ENCODE results near the gene CDCA7L.
"Not testable (repeated sequence)": the region's sequence is repeated elsewhere in the genome, so short reads cannot be mapped to it uniquely, and the experiment has no call there.

The CDCA7L gene

DNA sequence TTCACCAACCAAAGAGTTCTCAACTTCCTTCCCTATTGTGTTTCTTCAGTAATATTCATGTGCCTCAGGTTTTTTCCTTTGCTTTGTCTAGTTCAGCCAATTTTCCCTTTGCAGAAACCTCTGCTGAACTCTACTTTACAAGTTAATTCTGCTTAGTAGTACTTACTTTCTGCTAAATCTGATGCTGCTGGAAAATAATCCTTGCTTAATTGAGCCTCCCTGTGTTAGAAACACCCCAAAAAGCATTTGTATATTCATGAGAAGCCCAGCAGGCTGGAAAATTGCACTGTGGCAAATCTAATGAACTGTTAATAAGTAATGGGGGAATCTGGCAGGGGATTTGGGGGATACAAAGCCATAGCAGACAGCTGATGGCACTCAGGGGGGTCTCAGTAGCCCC is 78.5 kb downstream of the CDCA7L start:
- Histone ChIP-seq H3K27me3 (replicated peaks; ENCODE audit: insufficient read depth, low read length) (no peaks in the 10 kb centered on the region), H3K9ac (ENCODE audit: low read length) (no peak overlapping the region), H3K27ac (ENCODE audit: low read length) (no peak overlapping the region), H3F3A (ENCODE audit: insufficient read depth, low read length) (no peaks in the 10 kb centered on the region), H3K79me2 (ENCODE audit: low read length) (no peaks in the 10 kb centered on the region), H3K4me3 (ENCODE audit: low read length) (no peak overlapping the region), H4K20me1 (ENCODE audit: insufficient read depth, low read length) (no peaks in the 10 kb centered on the region), H3K4me2 (ENCODE audit: low read depth, low read length) (no peak overlapping the region), H2AFZ (ENCODE audit: low read length) (no peak overlapping the region), H3K9me3 (replicated peaks; ENCODE audit: insufficient read depth, low read length) (no peaks in the 10 kb centered on the region), H3K4me1 (ENCODE audit: low read length) (no peaks in the 10 kb centered on the region), H3K9me2 (replicated peaks; ENCODE audit: insufficient read depth, low read length) (no peaks in the 10 kb centered on the region), H3K36me3 (replicated peaks; ENCODE audit: insufficient read depth, low read length) (no peaks in the 10 kb centered on the region)
- DNase-seq: no peak
- TF ChIP-seq, protein P1, sequence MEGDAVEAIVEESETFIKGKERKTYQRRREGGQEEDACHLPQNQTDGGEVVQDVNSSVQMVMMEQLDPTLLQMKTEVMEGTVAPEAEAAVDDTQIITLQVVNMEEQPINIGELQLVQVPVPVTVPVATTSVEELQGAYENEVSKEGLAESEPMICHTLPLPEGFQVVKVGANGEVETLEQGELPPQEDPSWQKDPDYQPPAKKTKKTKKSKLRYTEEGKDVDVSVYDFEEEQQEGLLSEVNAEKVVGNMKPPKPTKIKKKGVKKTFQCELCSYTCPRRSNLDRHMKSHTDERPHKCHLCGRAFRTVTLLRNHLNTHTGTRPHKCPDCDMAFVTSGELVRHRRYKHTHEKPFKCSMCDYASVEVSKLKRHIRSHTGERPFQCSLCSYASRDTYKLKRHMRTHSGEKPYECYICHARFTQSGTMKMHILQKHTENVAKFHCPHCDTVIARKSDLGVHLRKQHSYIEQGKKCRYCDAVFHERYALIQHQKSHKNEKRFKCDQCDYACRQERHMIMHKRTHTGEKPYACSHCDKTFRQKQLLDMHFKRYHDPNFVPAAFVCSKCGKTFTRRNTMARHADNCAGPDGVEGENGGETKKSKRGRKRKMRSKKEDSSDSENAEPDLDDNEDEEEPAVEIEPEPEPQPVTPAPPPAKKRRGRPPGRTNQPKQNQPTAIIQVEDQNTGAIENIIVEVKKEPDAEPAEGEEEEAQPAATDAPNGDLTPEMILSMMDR (IDR thresholded peaks at IDR 0.05; ENCODE audit: low read length): no peak
- TF ChIP-seq EZH2phosphoT487 (IDR thresholded peaks at IDR 0.05; ENCODE audit: low read length) (no peak), EZH2 (optimal IDR thresholded peaks at IDR 0.05; ENCODE audit: low read depth, low read length) (no peak)

DNA sequence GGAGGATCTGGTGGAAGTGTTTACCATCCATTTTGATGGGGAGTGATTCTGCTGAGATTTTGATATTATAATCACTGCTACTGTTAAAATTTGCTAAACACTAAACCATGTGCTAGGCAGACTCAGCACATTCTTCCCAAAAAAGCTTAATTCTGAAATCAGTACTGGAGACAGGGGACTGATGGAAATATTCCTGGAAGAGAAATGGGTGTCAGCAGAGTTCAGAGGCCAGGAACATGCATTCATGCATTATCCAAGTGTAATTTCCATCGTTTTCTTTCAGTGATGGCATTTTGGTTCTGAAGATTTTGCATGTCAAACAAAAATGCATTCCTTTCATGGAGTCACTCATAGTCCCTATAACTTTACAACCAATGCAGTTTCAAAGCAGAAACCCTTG is 79.0 kb downstream of the CDCA7L start:
- Histone ChIP-seq H3K27me3 (replicated peaks; ENCODE audit: insufficient read depth, low read length) (no peaks in the 10 kb centered on the region), H3K9me2 (replicated peaks; ENCODE audit: insufficient read depth, low read length) (no peaks in the 10 kb centered on the region), H3K4me1 (ENCODE audit: low read length) (no peaks in the 10 kb centered on the region), H3K36me3 (replicated peaks; ENCODE audit: insufficient read depth, low read length) (no peaks in the 10 kb centered on the region), H2AFZ (ENCODE audit: low read length) (no peak overlapping the region), H3K4me2 (ENCODE audit: low read depth, low read length) (no peak overlapping the region), H3K79me2 (ENCODE audit: low read length) (no peaks in the 10 kb centered on the region), H3K9ac (ENCODE audit: low read length) (no peak overlapping the region), H3K9me3 (replicated peaks; ENCODE audit: insufficient read depth, low read length) (no peaks in the 10 kb centered on the region), H4K20me1 (ENCODE audit: insufficient read depth, low read length) (no peaks in the 10 kb centered on the region), H3F3A (ENCODE audit: insufficient read depth, low read length) (no peaks in the 10 kb centered on the region), H3K27ac (ENCODE audit: low read length) (no peak overlapping the region), H3K4me3 (ENCODE audit: low read length) (no peak overlapping the region)
- TF ChIP-seq EZH2phosphoT487 (IDR thresholded peaks at IDR 0.05; ENCODE audit: low read length): no peak
- TF ChIP-seq EZH2 (optimal IDR thresholded peaks at IDR 0.05; ENCODE audit: low read depth, low read length): no peak
- TF ChIP-seq, protein P1 (IDR thresholded peaks at IDR 0.05; ENCODE audit: low read length): no peak
- DNase-seq: no peak

DNA sequence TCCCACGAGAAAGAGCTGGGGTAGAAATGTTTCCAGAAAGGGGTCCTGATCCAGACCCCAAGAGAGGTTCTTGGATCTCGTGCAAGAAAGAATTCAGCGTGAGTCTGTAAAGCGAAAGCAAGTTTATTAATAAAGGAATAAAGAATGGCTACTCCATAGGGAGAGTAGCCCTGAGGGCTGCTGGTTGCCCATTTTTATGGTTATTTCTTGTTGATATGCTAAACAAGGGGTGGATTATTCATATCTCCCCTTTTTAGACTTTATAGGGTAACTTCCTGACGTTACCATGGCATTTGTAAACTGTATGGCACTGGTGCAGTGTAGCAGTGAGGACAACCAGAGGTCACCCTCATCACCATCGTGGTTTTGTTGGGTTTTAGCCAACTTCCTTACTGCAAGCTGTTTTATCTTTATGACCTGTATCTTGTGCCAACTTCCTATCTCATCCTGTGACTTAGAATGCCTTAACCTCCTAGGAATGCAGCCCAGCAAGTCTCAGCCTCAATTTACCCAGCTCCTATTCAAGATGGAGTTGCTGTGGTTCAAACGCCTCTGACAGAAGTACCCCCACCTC is 80.0 kb downstream of the CDCA7L start:
- H3K9ac ChIP-seq (ENCODE audit: low read length); H2AFZ ChIP-seq (ENCODE audit: low read length); H3F3A ChIP-seq (ENCODE audit: insufficient read depth, low read length); H3K4me1 ChIP-seq (ENCODE audit: low read length); H3K27me3 ChIP-seq (replicated peaks; ENCODE audit: insufficient read depth, low read length); H3K79me2 ChIP-seq (ENCODE audit: low read length); DNase-seq; H3K36me3 ChIP-seq (replicated peaks; ENCODE audit: insufficient read depth, low read length); H3K4me3 ChIP-seq (ENCODE audit: low read length); H3K27ac ChIP-seq (ENCODE audit: low read length); H4K20me1 ChIP-seq (ENCODE audit: insufficient read depth, low read length); H3K4me2 ChIP-seq (ENCODE audit: low read depth, low read length); H3K9me2 ChIP-seq (replicated peaks; ENCODE audit: insufficient read depth, low read length); H3K9me3 ChIP-seq (replicated peaks; ENCODE audit: insufficient read depth, low read length): not testable (repeated sequence)

DNA sequence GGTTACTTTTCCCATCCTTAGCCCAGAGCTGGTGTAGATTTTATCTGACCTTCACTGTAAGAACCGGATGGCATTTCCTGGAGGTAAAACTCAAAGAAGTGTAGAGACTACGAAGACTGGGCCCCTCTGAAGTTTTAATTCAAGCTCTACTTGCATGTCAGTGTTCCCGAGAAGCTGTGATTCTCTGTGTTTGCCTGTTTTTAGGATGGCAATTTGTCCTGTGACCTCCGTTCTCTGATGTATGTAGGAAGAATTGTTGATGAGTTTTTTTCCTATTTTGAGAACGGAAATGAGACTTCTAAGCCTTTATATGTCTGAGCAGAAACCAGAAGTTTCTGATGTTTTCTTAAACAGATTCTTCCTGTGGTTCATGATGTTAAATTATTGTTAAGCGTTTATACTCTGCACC is 94.1 kb downstream of the CDCA7L start:
- Histone ChIP-seq H3K9me3 (replicated peaks; ENCODE audit: insufficient read depth, low read length) (no peaks in the 10 kb centered on the region), H3K27me3 (replicated peaks; ENCODE audit: insufficient read depth, low read length) (no peaks in the 10 kb centered on the region), H3K4me2 (ENCODE audit: low read depth, low read length) (no peak overlapping the region), H3K4me3 (ENCODE audit: low read length) (no peak overlapping the region), H3K9me2 (replicated peaks; ENCODE audit: insufficient read depth, low read length) (no peaks in the 10 kb centered on the region), H3K27ac (ENCODE audit: low read length) (no peak overlapping the region), H4K20me1 (ENCODE audit: insufficient read depth, low read length) (no peaks in the 10 kb centered on the region), H3F3A (ENCODE audit: insufficient read depth, low read length) (no peaks in the 10 kb centered on the region), H3K9ac (ENCODE audit: low read length) (no peak overlapping the region), H3K4me1 (ENCODE audit: low read length) (no peaks in the 10 kb centered on the region), H2AFZ (ENCODE audit: low read length) (no peak overlapping the region), H3K79me2 (ENCODE audit: low read length) (no peaks in the 10 kb centered on the region), H3K36me3 (replicated peaks; ENCODE audit: insufficient read depth, low read length) (no peaks in the 10 kb centered on the region)
- DNase-seq: no peak
- no peak for TF ChIP-seq EZH2phosphoT487 (IDR thresholded peaks at IDR 0.05; ENCODE audit: low read length)
- TF ChIP-seq, protein P1 (IDR thresholded peaks at IDR 0.05; ENCODE audit: low read length): no peak
